Fibroblast of the conjunctiva (primary cell): ENCODE results near the gene SHKBP1.

Source experiments
- DNase-seq: peaks from one replicate; pipeline ENCODE4 v3.0.0-alpha.2; 2010; ENCODE audit warnings: low read depth

Gene SHKBP1

GRCh38 chr19:40601134-40601974 lies 24.7 kb downstream of the SHKBP1 start, which contains the start of gene LTBP4:
LTBP4 (plus strand) TSS chr19:40601369; CDS start chr19:40601388, 19 bp downstream.
- no peak for DNase-seq

- DNase-seq = no peak
Observed at GRCh38 chr19:40603071-40603388, 26.4 kb downstream of the SHKBP1 start.

GRCh38 chr19:40603389-40604170 lies 26.9 kb downstream of the SHKBP1 start:
- peak; percentile 95 for DNase-seq

- no peak for DNase-seq
Observed at GRCh38 chr19:40604171-40604646, 27.5 kb downstream of the SHKBP1 start.

- no peak for DNase-seq
Observed at GRCh38 chr19:40604647-40605215, 28.1 kb downstream of the SHKBP1 start.

GRCh38 chr19:40605216-40605971 lies 28.7 kb downstream of the SHKBP1 start:
- DNase-seq = no peak

GRCh38 chr19:40607311-40608239 lies 30.9 kb downstream of the SHKBP1 start:
- no peak for DNase-seq

GRCh38 chr19:40608240-40608621 lies 31.6 kb downstream of the SHKBP1 start:
- DNase-seq = no peak

- no peak for DNase-seq
Observed at GRCh38 chr19:40608957-40609356, 32.3 kb downstream of the SHKBP1 start.

- DNase-seq = peak; percentile 76
Observed at GRCh38 chr19:40609561-40610395, 33.1 kb downstream of the SHKBP1 start.

- no peak for DNase-seq
Observed at GRCh38 chr19:40610396-40611064, 33.9 kb downstream of the SHKBP1 start.

- no peak for DNase-seq
Observed at GRCh38 chr19:40611096-40611495, 34.4 kb downstream of the SHKBP1 start.

- DNase-seq = no peak
Observed at GRCh38 chr19:40611900-40612698, 35.4 kb downstream of the SHKBP1 start.

- DNase-seq = no peak
Observed at GRCh38 chr19:40612831-40613689, 36.4 kb downstream of the SHKBP1 start.

GRCh38 chr19:40613690-40614621 lies 37.3 kb downstream of the SHKBP1 start:
- DNase-seq = peak; percentile 79

GRCh38 chr19:40614622-40615411 lies 38.1 kb downstream of the SHKBP1 start:
- DNase-seq = peak; percentile 90
